DOHH2 (cell line): Measurements from ENCODE around the gene PLCD4.

Experiments
- EZH2phosphoT487 ChIP-seq: fragments of 200-600 bp; sonication (generic); IDR thresholded peaks from 2 replicates; pipeline ENCODE4 v1.6.1; 2017; ENCODE audit warnings: borderline replicate concordance, mild to moderate bottlenecking, antibody characterized with exemption, low read length, moderate library complexity, mixed read lengths
- TF ChIP-seq, protein P1 (sequence below): fragments of 200-600 bp; sonication (generic); IDR thresholded peaks from one replicate; pipeline ENCODE4 v1.5.1; 2014; ENCODE audit warnings: antibody characterized with exemption, mild to moderate bottlenecking, low read depth, low read length; ENCODE audit not compliant: poor library complexity, severe bottlenecking

DNA sequence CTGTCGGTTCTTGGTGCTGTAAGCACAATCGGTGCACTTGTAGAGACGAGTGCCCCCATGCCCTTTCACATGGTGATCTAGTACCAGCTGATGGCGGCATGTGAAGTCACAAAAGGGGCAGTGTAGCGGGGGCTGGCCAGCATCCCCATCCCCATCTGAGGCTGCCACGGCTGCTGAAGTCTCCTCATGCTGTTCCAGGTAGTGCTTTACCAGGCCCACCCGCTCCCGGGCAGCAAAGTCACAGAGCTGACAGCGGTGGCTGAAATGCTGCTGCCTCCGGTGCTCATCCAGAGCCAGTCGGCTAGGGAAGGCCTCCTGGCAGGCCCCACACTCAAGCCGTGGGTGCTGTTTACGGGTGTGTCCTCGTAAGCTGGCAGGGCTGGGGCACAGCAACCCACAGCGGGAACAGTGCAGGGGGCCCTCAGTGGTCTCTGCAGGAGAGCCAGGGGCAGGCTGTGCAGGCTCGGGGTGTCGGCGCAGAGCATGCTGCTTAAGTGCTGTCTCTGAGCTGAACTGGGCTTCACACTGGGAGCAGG is 34.5 kb downstream of the PLCD4 start:
- TF ChIP-seq, protein P1, sequence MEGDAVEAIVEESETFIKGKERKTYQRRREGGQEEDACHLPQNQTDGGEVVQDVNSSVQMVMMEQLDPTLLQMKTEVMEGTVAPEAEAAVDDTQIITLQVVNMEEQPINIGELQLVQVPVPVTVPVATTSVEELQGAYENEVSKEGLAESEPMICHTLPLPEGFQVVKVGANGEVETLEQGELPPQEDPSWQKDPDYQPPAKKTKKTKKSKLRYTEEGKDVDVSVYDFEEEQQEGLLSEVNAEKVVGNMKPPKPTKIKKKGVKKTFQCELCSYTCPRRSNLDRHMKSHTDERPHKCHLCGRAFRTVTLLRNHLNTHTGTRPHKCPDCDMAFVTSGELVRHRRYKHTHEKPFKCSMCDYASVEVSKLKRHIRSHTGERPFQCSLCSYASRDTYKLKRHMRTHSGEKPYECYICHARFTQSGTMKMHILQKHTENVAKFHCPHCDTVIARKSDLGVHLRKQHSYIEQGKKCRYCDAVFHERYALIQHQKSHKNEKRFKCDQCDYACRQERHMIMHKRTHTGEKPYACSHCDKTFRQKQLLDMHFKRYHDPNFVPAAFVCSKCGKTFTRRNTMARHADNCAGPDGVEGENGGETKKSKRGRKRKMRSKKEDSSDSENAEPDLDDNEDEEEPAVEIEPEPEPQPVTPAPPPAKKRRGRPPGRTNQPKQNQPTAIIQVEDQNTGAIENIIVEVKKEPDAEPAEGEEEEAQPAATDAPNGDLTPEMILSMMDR: no peak
- TF ChIP-seq EZH2phosphoT487: no peak
